ENCODE data around the gene GARS1.
"Not testable (repeated sequence)": the region's sequence is repeated elsewhere in the genome, so short reads cannot be mapped to it uniquely, and the experiment has no call there.

Gene GARS1, protein sequence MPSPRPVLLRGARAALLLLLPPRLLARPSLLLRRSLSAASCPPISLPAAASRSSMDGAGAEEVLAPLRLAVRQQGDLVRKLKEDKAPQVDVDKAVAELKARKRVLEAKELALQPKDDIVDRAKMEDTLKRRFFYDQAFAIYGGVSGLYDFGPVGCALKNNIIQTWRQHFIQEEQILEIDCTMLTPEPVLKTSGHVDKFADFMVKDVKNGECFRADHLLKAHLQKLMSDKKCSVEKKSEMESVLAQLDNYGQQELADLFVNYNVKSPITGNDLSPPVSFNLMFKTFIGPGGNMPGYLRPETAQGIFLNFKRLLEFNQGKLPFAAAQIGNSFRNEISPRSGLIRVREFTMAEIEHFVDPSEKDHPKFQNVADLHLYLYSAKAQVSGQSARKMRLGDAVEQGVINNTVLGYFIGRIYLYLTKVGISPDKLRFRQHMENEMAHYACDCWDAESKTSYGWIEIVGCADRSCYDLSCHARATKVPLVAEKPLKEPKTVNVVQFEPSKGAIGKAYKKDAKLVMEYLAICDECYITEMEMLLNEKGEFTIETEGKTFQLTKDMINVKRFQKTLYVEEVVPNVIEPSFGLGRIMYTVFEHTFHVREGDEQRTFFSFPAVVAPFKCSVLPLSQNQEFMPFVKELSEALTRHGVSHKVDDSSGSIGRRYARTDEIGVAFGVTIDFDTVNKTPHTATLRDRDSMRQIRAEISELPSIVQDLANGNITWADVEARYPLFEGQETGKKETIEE

DNA sequence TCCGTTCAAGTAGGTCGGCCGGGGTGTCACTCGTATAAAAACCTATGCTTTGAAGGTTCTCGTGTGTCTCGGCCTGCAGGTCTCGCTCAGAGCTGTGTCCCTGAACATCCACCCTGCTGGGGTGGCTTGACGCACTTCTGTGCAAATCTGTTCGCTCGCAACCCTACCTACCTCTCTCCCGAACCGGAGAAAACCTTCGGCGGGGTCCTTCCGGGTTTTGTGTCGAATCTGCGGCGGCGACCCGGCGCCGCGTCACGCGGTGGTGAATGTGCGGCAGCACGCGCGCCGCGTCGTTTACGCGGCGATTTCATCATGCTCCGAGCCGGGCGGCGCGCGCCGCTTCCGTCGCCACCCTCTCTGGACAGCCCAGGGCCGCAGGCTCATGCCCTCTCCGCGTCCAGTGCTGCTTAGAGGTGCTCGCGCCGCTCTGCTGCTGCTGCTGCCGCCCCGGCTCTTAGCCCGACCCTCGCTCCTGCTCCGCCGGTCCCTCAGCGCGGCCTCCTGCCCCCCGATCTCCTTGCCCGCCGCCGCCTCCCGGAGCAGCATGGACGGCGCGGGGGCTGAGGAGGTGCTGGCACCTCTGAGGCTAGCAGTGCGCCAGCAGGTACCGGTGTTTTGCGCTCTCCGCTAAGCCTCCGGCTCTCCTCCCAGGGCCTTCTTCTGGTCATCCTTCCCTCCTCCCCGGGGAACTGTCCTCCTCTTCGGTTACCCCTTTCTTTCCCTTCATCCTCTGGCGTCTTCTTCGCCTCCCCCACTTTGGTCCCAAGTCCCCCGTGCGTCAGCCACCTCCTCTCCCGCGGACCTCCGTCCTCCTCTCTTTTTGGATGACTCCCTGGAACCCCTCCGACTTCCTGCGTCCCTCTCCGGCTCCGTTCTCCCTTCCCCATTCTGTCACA is at the start of gene GARS1:
TSS of gene GARS1 (plus strand) at position 339 of the 896 bp plus-strand sequence. CDS start at position 383, 44 bp downstream.
- DNase-seq, result peak; percentile 92

- DNase-seq, result no peak
Observed at GRCh38 chr7:30545791-30546555, 48.7 kb upstream of the GARS1 start.

DNA sequence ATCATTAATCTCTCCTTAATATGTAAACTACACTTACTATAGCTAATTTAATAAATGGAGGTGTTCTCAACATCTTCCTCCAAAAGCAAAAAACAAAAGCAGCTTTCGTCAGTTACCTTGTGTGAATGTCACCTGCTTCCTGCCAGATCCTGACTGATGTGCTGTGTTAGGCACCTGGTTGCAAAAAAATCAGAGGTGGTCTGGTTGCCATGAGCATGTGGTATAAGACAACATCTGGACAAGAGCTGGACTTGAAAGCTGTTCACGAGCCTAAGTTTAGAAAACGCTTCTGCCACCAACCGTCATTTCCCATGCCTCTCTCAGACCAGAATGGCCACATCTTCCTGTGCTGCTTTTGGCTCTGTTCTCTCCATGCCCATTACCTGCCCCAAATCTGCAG is 48.1 kb upstream of the GARS1 start:
- DNase-seq, result no peak

GRCh38 chr7:30548845-30549244 is 45.8 kb upstream of the GARS1 start:
- DNase-seq, result peak; percentile 56

- no peak for DNase-seq
Observed at GRCh38 chr7:30549931-30550493, 44.7 kb upstream of the GARS1 start.

DNA sequence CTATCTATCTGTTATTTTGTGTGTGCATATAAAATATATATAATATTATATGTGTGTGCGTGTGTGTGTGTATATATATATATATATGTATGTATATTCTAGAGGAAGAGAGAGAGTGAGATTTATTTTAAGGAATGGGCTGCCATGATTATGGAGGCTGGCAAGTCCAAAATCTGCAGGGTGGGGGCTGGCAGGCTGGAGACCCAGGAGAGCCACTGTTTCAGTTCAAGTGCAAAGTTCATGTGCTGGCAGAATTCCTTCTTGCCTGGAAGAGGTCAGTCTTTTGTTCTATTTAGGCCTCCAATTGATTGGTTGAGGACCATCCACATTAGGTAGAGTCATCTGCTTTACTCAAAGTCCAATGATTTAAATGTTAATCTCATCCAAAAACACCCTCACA is 42.3 kb upstream of the GARS1 start:
- no peak for DNase-seq

GRCh38 chr7:30553141-30553540 is 41.5 kb upstream of the GARS1 start:
- DNase-seq, result no peak

GRCh38 chr7:30553546-30553945 is 41.1 kb upstream of the GARS1 start:
- no peak for DNase-seq

- no peak for DNase-seq
Observed at GRCh38 chr7:30555525-30555924, 39.2 kb upstream of the GARS1 start.

GRCh38 chr7:30556840-30557239 is 37.8 kb upstream of the GARS1 start:
- no peak for DNase-seq

- DNase-seq, result no peak
Observed at GRCh38 chr7:30557245-30557644, 37.4 kb upstream of the GARS1 start.

DNA sequence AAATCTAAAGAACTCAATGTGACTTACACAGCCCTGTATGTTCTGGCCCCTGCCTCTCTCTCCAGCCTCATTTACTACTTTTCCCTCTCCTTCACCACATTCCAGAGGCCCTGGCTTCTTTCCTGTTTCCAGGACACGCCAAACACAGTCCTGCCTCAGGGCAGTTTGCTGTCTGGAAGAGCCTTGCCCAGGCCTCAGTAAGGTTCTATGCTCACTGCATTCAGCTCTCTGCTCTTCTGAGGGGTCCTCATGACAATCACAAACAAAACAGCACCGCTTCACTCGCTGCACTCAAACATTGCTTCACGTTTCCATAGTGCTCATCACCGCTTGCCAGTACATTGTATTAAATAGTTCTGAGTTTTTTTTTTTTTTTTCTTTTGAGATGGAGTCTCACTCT is 35.1 kb upstream of the GARS1 start:
- DNase-seq, result no peak

- DNase-seq, result no peak
Observed at GRCh38 chr7:30561389-30561788, 33.3 kb upstream of the GARS1 start.

DNA sequence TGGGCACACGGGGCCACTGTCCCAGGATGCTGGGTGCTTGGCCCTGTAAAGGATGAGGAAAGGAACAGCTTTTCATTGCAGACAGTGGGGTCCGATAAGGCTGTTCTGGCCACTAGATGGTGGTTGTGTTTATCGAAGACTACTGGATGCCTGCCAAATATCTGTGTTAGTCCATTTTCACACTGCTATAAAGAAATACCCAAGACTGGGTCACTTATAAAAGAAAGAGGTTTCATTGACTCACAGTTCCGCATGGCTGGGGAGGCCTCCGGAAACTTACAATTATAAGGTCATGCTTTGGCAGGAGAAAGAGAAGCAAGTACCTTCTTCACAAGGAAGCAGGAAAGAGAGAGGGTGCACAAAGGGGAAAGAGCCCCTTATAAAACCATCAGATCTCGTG is 32.2 kb upstream of the GARS1 start:
- DNase-seq, result no peak

DNA sequence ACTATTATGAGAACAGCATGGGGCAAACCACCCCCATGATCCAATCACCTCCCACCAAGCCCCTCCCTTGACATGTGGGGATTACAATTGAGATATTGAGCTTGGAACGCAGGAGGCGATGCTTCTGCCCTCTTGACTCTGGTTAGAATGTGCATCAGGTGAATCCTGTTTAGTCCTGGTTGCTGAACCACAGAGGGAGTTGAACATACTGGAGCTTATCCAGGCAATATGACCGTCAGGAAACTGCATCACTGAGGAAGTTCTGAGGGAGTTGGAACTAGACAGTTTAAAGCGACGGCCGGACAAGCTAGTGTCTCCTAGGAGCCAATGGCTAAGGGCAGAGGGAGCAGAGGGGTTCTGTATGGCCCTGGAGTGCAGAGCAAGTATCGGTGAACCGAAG is 31.8 kb upstream of the GARS1 start:
- no peak for DNase-seq

GRCh38 chr7:30563326-30563942 is 31.2 kb upstream of the GARS1 start:
- no peak for DNase-seq

DNA sequence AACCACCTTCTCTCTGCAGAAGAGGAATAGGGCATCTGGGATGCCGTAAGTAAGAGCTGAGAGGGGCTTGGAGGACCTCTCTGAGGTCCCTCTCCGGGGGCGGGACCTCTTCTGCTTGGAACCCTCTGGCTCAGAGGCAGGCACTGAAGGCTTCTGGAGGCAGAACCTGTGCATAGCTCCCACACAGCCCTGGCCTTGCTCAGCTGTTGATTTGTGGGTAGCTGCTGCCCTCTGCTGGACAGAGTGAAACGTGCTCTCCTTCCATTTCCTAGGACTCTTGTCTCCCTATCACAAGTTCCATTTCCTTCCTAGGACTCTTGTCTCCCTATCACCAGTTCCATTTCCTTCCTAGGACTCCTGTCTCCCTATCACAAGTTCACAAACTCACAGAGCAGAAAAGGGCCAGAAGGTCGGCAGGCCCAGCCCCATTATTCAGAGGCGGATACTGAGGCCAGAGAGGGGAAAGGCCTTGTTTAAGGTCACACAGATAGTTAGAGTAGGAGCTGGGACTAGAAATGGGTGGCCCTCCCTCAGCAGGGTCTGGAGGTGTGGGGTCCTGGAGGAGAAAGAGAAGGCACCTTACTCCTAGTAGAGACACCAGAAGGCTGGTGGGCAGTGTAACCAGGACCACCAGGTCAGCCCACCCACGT is 30.3 kb upstream of the GARS1 start:
- peak; percentile 82 for DNase-seq

- no peak for DNase-seq
Observed at GRCh38 chr7:30566596-30566995, 28.1 kb upstream of the GARS1 start.

- no peak for DNase-seq
Observed at GRCh38 chr7:30567081-30567480, 27.6 kb upstream of the GARS1 start.

DNA sequence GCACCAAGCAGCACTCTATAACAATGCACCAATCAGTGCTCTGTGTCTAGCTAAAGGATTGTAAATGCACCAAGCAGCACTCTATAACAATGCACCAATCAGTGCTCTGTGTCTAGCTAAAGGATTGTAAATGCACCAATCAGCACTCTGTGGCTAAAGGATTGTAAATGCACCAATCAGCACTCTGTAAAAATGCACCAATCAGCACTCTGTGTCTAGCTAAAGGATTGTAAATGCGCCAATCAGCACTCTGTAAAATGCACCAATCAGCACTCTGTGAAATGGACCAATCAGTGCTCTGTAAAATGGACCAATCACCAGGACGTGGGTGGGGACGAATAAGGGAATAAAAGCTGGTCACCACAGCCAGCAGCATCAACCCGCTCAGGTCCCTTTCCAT is 24.4 kb upstream of the GARS1 start:
- DNase-seq, result not testable (repeated sequence)

GRCh38 chr7:30572212-30572841 is 22.4 kb upstream of the GARS1 start:
- DNase-seq, result no peak
